CD14-positive monocyte (primary cell): ENCODE results near the gene PSMG3. TPM values are rescaled to one million over a fixed set of nuclear protein-coding genes. Genes with fewer than 3 reads are reported as not detected.
A peak's percentile ranks its signal among the peaks of the same experiment; 100 is the strongest.

Experiments
- DNase-seq, 3 donors: peaks; one replicate each; pipeline ENCODE4 v3.0.0-alpha.2; 2011 to 2022
- H2AFZ ChIP-seq: 2 replicates; pipeline ENCODE4 v1.6.0; 2012; ENCODE audit warnings: mild to moderate bottlenecking, low read depth, low read length, inconsistent platforms; ENCODE audit not compliant: insufficient read depth, poor library complexity, severe bottlenecking
- H3K27ac ChIP-seq, 2 donors: 1 replicate in 1 of 2; 2 replicates in 1 of 2; pipeline ENCODE4 v1.5.1; 2012 to 2013; ENCODE audit warnings: low read length in 2 of 2, control low read depth in 1 of 2, inconsistent platforms in 1 of 2, low read depth in 1 of 2, mild to moderate bottlenecking in 1 of 2
- H3K27me3 ChIP-seq, 2 donors: one replicate each; pipeline versions ENCODE4 v1.6.0 to v1.6.1; 2011 to 2013; ENCODE audit warnings: low read length in 2 of 2; ENCODE audit not compliant: control insufficient read depth in 2 of 2, insufficient read depth in 2 of 2
- H3K36me3 ChIP-seq, 2 donors: replicated peaks in 1 of 2; 1 replicate in 1 of 2; 2 replicates in 1 of 2; pipeline versions ENCODE4 v1.5.1 to v1.6.1; 2012 to 2013; ENCODE audit warnings: low read length in 2 of 2, control low read depth in 1 of 2, inconsistent platforms in 1 of 2, mild to moderate bottlenecking in 1 of 2; ENCODE audit not compliant: insufficient read depth in 2 of 2, control insufficient read depth in 1 of 2
- H3K4me1 ChIP-seq, 2 donors: 1 replicate in 1 of 2; 2 replicates in 1 of 2; pipeline versions ENCODE4 v1.5.1 to v1.6.1; 2012 to 2013; ENCODE audit warnings: low read length in 2 of 2, control low read depth in 1 of 2, inconsistent platforms in 1 of 2, mild to moderate bottlenecking in 1 of 2, moderate library complexity in 1 of 2; ENCODE audit not compliant: insufficient read depth in 2 of 2, control insufficient read depth in 1 of 2
- H3K4me2 ChIP-seq: replicated peaks from 2 replicates; pipeline ENCODE3; 2012; ENCODE audit warnings: low read length, moderate library complexity, mild to moderate bottlenecking; ENCODE audit not compliant: poor library complexity, severe bottlenecking; ENCODE audit errors: extremely low read depth
- H3K4me3 ChIP-seq, 3 experiments: fragments of 200-600 bp in 1 of 3; sonication (generic) in 1 of 3; replicated peaks in 1 of 3; 1 replicate in 2 of 3; 2 replicates in 1 of 3; pipeline ENCODE4 v1.5.1; 2011 to 2013; ENCODE audit warnings: low read length in 3 of 3, mild to moderate bottlenecking in 3 of 3, control low read depth in 2 of 3, low read depth in 2 of 3, inconsistent platforms in 1 of 3, moderate library complexity in 1 of 3
- H3K79me2 ChIP-seq: 2 replicates; pipeline ENCODE4 v1.6.0; 2012; ENCODE audit warnings: mild to moderate bottlenecking, control low read depth, inconsistent platforms, low read length, moderate library complexity; ENCODE audit not compliant: insufficient read depth
- H3K9ac ChIP-seq: 2 replicates; pipeline ENCODE4 v1.6.0; 2017; ENCODE audit warnings: low read length, mild to moderate bottlenecking; ENCODE audit not compliant: insufficient read depth, poor library complexity, severe bottlenecking
- H3K9me3 ChIP-seq, 2 donors: replicated peaks in 1 of 2; 1 replicate in 1 of 2; 2 replicates in 1 of 2; pipeline versions ENCODE4 v1.5.1 to v1.6.1; 2012 to 2013; ENCODE audit warnings: low read length in 2 of 2, control low read depth in 1 of 2; ENCODE audit not compliant: control insufficient read depth in 1 of 2, insufficient read depth in 1 of 2
- H4K20me1 ChIP-seq: 2 replicates; pipeline ENCODE4 v1.6.0; 2012; ENCODE audit warnings: mild to moderate bottlenecking, low read length, control low read depth, moderate library complexity; ENCODE audit not compliant: insufficient read depth
- H3K27ac Mint-ChIP-seq, 7 donors: one replicate each; pipeline ENCODE4 v1.8.0; 2020; ENCODE audit warnings: mild to moderate bottlenecking in 7 of 7, mixed read lengths in 7 of 7, moderate library complexity in 6 of 7, inconsistent platforms in 2 of 7
- H3K27me3 Mint-ChIP-seq, 3 donors: one replicate each; pipeline ENCODE4 v1.8.0; 2021 to 2022; ENCODE audit warnings: low read depth in 3 of 3, mild to moderate bottlenecking in 3 of 3, mixed read lengths in 3 of 3, moderate library complexity in 3 of 3, inconsistent platforms in 1 of 3
- H3K36me3 Mint-ChIP-seq, 2 donors: one replicate each; pipeline ENCODE4 v1.8.0; 2020; ENCODE audit warnings: mixed read lengths in 2 of 2, inconsistent platforms in 1 of 2, mild to moderate bottlenecking in 1 of 2
- H3K4me1 Mint-ChIP-seq: one replicate; pipeline ENCODE4 v1.8.0; 2020; ENCODE audit warnings: mild to moderate bottlenecking, mixed read lengths
- H3K4me3 Mint-ChIP-seq, 2 donors: one replicate each; pipeline ENCODE4 v1.8.0; 2020; ENCODE audit warnings: mild to moderate bottlenecking in 2 of 2, mixed read lengths in 2 of 2, moderate library complexity in 1 of 2
- H3K9me3 Mint-ChIP-seq, 7 donors: one replicate each; pipeline ENCODE4 v1.8.0; 2020 to 2022; ENCODE audit warnings: mixed read lengths in 7 of 7, mild to moderate bottlenecking in 6 of 7, moderate library complexity in 6 of 7, inconsistent platforms in 2 of 7
- WGBS: methylation state at CpG from one replicate; pipeline ENCODE4 v1.1.5; 2013; ENCODE audit warnings: missing lambda C conversion rate; ENCODE audit not compliant: insufficient coverage; 5-methylcytosine and 5-hydroxymethylcytosine counted together
- intact Hi-C, 2 donors: fragments of 100-400 bp; cut with micrococcal nuclease; formaldehyde crosslinking; loops; one replicate each; pipeline versions ENCODE4 v1.15.0 to v1.15.1; 2023
- polyA plus RNA-seq, 3 donors: library from polyadenylated mRNA; depleted of rRNA in 1 of 3; unstranded in 2 of 3; stranded (reverse) in 1 of 3; fragments of 300-500 nt in 2 of 3; fragments of >200 nt in 1 of 3; fragmentation: Illumina TruSeq in 2 of 3; gene quantifications; 1 replicate in 2 of 3; 2 replicates in 1 of 3; pipeline ENCODE4 v1.2.3, GENCODE V29; 2012 to 2021
- TF ChIP-seq, protein P1 (sequence below): fragments of 200-600 bp; IDR thresholded peaks from one replicate; pipeline ENCODE4 v1.8.0; 2022; ENCODE audit warnings: antibody characterized with exemption, mild to moderate bottlenecking

PSMG3 gene
- polyA plus RNA-seq, 3 donors, result 32.6 to 38.8 (median 34.5) TPM

DNA sequence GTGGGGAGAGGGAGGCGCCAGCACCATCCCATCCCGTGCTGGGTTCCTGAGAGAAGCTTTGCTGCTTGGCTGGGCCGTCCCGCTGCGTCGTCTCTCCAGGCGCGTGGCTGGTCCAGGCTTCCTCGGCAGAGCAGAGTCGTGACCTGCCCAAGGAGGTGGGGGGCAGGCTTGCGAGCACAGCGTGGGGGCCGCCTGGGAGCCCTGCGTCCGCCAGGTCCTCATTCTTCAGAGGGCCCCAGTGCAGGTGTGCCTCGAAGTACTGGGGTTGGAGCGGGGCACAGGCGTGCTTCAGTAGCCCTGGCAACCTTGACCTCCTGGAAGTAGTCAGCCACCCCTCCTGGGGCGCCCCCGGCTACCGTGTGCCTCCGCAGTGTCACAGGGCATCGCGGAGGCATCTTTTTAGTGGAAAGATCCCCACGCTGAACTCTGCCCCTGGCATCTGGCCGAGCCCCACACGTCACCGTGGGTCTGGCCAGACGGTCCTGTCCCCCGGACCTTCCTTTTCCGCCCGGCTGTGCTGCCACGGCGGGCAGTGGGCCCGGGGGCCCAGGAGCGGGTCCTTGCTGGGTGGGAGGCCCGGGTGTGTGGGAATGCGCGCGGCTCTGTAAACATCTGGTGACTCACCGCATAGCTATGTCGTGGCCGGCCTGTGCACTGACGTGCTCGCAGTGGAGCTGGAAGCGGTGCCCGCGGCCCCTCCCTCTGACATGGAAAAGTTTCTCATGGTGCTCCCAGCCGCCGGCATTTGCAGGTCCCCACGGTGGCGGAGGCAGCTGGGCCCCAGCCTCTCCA lies 32.9 kb downstream of the PSMG3 start:
- peaks cover 46 to 53% of the 10 kb centered on the region in 2 donors for H3K36me3 ChIP-seq
- TF ChIP-seq, protein P1, sequence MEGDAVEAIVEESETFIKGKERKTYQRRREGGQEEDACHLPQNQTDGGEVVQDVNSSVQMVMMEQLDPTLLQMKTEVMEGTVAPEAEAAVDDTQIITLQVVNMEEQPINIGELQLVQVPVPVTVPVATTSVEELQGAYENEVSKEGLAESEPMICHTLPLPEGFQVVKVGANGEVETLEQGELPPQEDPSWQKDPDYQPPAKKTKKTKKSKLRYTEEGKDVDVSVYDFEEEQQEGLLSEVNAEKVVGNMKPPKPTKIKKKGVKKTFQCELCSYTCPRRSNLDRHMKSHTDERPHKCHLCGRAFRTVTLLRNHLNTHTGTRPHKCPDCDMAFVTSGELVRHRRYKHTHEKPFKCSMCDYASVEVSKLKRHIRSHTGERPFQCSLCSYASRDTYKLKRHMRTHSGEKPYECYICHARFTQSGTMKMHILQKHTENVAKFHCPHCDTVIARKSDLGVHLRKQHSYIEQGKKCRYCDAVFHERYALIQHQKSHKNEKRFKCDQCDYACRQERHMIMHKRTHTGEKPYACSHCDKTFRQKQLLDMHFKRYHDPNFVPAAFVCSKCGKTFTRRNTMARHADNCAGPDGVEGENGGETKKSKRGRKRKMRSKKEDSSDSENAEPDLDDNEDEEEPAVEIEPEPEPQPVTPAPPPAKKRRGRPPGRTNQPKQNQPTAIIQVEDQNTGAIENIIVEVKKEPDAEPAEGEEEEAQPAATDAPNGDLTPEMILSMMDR, result no peak
- no peaks in the 10 kb centered on the region for H3K9me3 Mint-ChIP-seq
- peaks cover 95% of the 10 kb centered on the region for H4K20me1 ChIP-seq
- no peaks in the 10 kb centered on the region for H3K9me3 ChIP-seq
- H3K4me1 Mint-ChIP-seq, result peaks cover 24% of the 10 kb centered on the region
- no peaks in the 10 kb centered on the region for H3K27me3 ChIP-seq
- H2AFZ ChIP-seq, result no peak overlapping the region
- H3K27ac Mint-ChIP-seq, result peak overlapping the region in 1 of 7 donors; percentile 40
- H3K27me3 Mint-ChIP-seq, result peaks cover 0 to 4% (median 0%) of the 10 kb centered on the region in 3 donors
- 91% methylated on average over 46 of the region's 52 CpGs for WGBS
- intact Hi-C loops, result loop anchor here in 1 of 2 donors (10.0 kb wide), 1 partner anchor 988 kb away; no protein-coding TSS in a partner anchor
- H3K4me3 Mint-ChIP-seq, result no peak overlapping the region
- no peak for DNase-seq
- peaks cover 24 to 49% of the 10 kb centered on the region in 2 donors for H3K36me3 Mint-ChIP-seq
- no peak overlapping the region for H3K4me3 ChIP-seq
- no peak overlapping the region for H3K9ac ChIP-seq
- H3K27ac ChIP-seq, result no peak overlapping the region
- peaks cover 21 to 22% of the 10 kb centered on the region in 2 donors for H3K4me1 ChIP-seq
- H3K4me2 ChIP-seq, result no peak overlapping the region
- peaks cover 60% of the 10 kb centered on the region for H3K79me2 ChIP-seq

DNA sequence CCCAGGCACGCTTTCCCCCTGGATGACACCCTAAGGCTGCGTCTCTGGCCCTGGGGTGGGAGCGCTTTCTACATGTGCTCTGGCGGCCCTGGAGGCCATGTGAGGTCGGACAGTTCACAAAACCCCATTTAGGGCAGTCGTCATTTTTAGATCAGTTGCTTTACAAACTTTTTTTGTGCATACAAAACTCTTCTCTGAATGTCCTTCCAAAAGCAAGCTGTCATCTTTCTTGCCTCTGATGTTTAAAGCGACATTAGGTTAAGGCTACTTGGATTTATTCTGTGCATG lies 33.4 kb downstream of the PSMG3 start:
- Histone ChIP-seq H3K9ac (no peak overlapping the region), H4K20me1 (peaks cover 95% of the 10 kb centered on the region), H3K4me1 (peaks cover 27 to 28% of the 10 kb centered on the region in 2 donors), H3K36me3 (peaks cover 40 to 48% of the 10 kb centered on the region in 2 donors), H3K27ac (no peak overlapping the region), H3K4me3 (no peak overlapping the region), H3K9me3 (no peaks in the 10 kb centered on the region), H3K4me2 (no peak overlapping the region), H2AFZ (no peak overlapping the region), H3K79me2 (peaks cover 66% of the 10 kb centered on the region), H3K27me3 (no peaks in the 10 kb centered on the region)
- WGBS, result 95% methylated on average over 7 of the region's 7 CpGs
- TF ChIP-seq, protein P1, result no peak
- Mint-ChIP-seq H3K27me3 (peaks cover 0 to 4% (median 0%) of the 10 kb centered on the region in 3 donors), H3K36me3 (peaks cover 23 to 45% of the 10 kb centered on the region in 2 donors), H3K4me1 (peaks cover 24% of the 10 kb centered on the region), H3K27ac (peak overlapping the region in 2 of 7 donors; percentile 6 to 54), H3K9me3 (no peaks in the 10 kb centered on the region), H3K4me3 (no peak overlapping the region)
- intact Hi-C loops, result loop anchor here in 1 of 2 donors (10.0 kb wide), 1 partner anchor 988 kb away; no protein-coding TSS in a partner anchor
- no peak for DNase-seq
